ENCODE data around the gene WDR72. TPM values are rescaled to one million over a fixed set of nuclear protein-coding genes. Genes with fewer than 3 reads are reported as not detected.

WDR72 gene
- total RNA-seq, 2 donors from 2014 or later, result 0.08 TPM; not detected in 1

DNA sequence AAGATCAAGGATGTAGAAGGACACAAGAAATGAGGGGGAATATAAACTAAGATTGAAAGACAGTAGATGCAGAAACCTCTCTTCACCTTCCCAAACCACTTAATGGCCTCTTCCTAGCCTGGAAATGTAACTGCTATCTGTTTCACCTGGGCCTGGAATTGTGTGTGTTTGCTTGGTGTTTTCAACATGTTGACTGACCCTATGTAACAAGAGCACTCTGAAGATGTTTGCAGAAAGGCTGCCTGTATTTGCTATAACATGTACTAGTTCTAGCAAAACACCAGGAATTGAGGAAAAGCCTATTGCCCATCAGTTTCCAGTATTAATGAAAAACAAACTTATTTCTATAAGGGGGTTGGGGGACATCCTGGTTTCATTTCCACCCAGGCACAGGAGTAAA is 248.3 kb downstream of the WDR72 start:
- no peak overlapping the region for H3K4me3 ChIP-seq
- H3K27me3 ChIP-seq, result no peaks in the 10 kb centered on the region
- no peak for DNase-seq (ENCODE audit: low spot score)
- no peaks in the 10 kb centered on the region for H3K36me3 ChIP-seq
- no peaks in the 10 kb centered on the region for H3K4me1 ChIP-seq
- no peak for TF ChIP-seq CTCF (IDR thresholded peaks at IDR 0.05)
- no peaks in the 10 kb centered on the region for H3K9me3 ChIP-seq
- H3K27ac ChIP-seq, result no peak overlapping the region

GRCh38 chr15:53506370-53506769 is 253.1 kb downstream of the WDR72 start:
- Histone ChIP-seq H3K27me3 (no peaks in the 10 kb centered on the region), H3K27ac (no peak overlapping the region), H3K9me3 (no peaks in the 10 kb centered on the region), H3K36me3 (no peaks in the 10 kb centered on the region), H3K4me1 (no peaks in the 10 kb centered on the region), H3K4me3 (no peak overlapping the region)
- TF ChIP-seq CTCF (IDR thresholded peaks at IDR 0.05), result no peak
- no peak for DNase-seq (ENCODE audit: low spot score)

- Histone ChIP-seq H3K9me3 (no peaks in the 10 kb centered on the region), H3K27ac (no peak overlapping the region), H3K4me1 (no peaks in the 10 kb centered on the region), H3K27me3 (no peaks in the 10 kb centered on the region), H3K4me3 (no peak overlapping the region), H3K36me3 (no peaks in the 10 kb centered on the region)
- no peak for DNase-seq (ENCODE audit: low spot score)
- no peak for TF ChIP-seq CTCF (IDR thresholded peaks at IDR 0.05)
Observed at GRCh38 chr15:53498996-53499395, 260.5 kb downstream of the WDR72 start.

- Histone ChIP-seq H3K27ac (no peak overlapping the region), H3K4me1 (no peaks in the 10 kb centered on the region), H3K27me3 (no peaks in the 10 kb centered on the region), H3K9me3 (no peaks in the 10 kb centered on the region), H3K36me3 (no peaks in the 10 kb centered on the region), H3K4me3 (no peak overlapping the region)
- DNase-seq (ENCODE audit: low spot score), result no peak
- TF ChIP-seq CTCF (IDR thresholded peaks at IDR 0.05), result no peak
Observed at GRCh38 chr15:53490341-53490740, 269.1 kb downstream of the WDR72 start.

DNA sequence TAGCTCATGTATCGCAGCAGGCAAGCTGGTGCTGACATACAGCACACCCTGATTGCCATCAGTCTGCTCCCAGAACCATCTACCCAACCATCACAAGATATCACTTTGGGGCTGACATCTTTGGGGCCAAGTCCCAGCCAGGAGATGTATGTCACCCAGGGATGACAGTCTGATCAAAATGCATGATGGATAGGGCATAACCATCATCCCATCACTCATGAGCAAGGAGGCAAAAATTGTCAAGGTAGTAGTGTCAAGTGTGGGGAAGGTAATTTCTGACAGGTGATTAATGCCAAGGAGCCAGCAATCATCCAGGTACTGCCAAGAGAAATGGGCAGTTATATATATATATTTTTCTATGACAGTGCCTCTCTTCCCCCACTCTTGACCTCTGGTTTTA is 277.4 kb downstream of the WDR72 start:
- Histone ChIP-seq H3K27ac (no peak overlapping the region), H3K9me3 (no peaks in the 10 kb centered on the region), H3K4me1 (no peaks in the 10 kb centered on the region), H3K36me3 (no peaks in the 10 kb centered on the region), H3K4me3 (no peak overlapping the region), H3K27me3 (no peaks in the 10 kb centered on the region)
- no peak for DNase-seq (ENCODE audit: low spot score)
- no peak for TF ChIP-seq CTCF (IDR thresholded peaks at IDR 0.05)

DNA sequence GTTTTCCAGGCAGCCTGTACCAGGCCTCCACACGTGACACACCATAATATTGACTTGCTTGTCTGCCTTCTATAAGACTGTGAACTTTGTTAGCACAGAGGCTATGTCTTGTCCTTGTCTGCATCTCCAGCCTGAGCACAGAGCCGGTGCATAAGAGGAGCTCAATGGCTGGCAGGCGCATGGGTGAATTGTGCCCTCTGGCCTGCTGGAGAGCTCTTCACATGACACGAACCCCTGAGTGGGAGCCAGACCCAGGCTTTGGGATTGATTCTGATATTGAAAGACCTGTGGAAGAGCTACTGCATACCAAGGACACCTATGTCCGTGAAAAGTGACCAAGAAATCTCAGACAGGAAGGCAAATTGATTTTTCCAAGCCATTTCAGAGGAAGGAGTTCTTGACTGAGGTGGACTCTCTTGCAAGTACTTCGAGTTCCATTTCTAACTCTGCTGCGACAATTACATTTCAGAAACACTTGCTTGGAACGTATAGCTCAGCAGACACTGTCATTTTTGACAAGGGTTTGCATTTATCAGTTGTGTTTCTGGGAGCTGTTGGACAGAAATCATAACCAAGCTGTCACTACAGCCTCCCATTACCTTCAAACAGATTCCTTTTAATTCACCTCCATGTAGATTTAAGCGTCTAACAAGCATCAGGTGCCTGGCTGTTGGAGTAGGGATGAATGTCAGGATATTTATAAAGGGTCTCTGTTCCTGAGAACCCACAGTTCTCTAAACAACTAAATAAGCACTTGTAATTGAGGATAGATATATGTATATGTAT is 281.3 kb downstream of the WDR72 start:
- no peak for DNase-seq (ENCODE audit: low spot score)
- no peak overlapping the region for H3K27ac ChIP-seq
- H3K36me3 ChIP-seq, result no peaks in the 10 kb centered on the region
- no peaks in the 10 kb centered on the region for H3K9me3 ChIP-seq
- H3K27me3 ChIP-seq, result no peaks in the 10 kb centered on the region
- H3K4me1 ChIP-seq, result no peaks in the 10 kb centered on the region
- H3K4me3 ChIP-seq, result no peak overlapping the region
- TF ChIP-seq CTCF (IDR thresholded peaks at IDR 0.05), result no peak

Data from right atrium auricular region (tissue), 2 donors.